NCI-H2171 treated with DMSO at 0.1 percent for 48 hours (cell line): ENCODE results near the gene TXNDC8.
"Not testable (repeated sequence)": the region's sequence is repeated elsewhere in the genome, so short reads cannot be mapped to it uniquely, and the experiment has no call there.

Experiments
- DNase-seq: peaks from one replicate; lab custom pipeline; 2025; lab: John Stamatoyannopoulos, UW

The TXNDC8 gene

GRCh38 chr9:110337727-110338126 lies at the start of gene TXNDC8:
TXNDC8 (minus strand) TSS chr9:110337863.
- DNase-seq: no peak

DNA sequence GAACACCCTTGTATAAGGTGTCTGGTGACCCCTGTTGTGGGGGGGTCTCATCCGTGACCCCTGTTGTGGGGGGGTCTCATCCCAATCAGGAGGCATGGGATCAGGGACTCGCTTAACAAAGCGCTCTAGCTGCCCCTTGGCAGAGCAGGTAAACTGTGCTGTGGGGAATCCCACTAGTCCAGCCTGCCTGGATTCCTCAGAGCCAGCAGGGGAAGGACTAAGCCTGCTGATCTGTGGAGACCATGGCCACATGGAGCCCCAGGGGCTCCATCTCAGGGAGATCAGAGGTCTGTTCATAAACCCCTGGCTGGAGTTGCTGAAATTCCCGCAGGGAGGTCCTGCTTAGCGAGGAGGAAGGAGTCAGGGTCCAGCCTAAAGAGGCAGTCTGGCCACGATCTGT lies 45.8 kb upstream of the TXNDC8 start:
- DNase-seq: no peak

DNA sequence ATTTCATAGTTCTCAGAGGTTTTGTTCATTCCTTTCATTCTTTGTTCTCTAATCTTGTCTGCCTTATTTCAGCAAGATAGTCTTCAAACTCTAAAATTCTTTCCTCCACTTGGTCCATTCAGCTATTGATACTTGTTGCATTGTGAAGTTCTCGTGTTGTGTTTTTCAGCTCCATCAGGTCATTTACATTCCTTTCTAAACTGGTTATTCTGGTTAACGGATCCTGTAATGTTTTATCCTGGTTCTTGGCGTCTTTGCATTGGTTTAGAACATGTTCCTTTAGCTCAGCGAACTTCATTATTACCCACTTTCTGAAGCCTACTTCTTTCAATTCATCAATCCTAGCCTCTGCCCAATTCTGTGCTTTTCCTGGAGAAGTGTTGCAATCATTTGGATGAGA lies 45.1 kb upstream of the TXNDC8 start:
- DNase-seq: no peak

DNA sequence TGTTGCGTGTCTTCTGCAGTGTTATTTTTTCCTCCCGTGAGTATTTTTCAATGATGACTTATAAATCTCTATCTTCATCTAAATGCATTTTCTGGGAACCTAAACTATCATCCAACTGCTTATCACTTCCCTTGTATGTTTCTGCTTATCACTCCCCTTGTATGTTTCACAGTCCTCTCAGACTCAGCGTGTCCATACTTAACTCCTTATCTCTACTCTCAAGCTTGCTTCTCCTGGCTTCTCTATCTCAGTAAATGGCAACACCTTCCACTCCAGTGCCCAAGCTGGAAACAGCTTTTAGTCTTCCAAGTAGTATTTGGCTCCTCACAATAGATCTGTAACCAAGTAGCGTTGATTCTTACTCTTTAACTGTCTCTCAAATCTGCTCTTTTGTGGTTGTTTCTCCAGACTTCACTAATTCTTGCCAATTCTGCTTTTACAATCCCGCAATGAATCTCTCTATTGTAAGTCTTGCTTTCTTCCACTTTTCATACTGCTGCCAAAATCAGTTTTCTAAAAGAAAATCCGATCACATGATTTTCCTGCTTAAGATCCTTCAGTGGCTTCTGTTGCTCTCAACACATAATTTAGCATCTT lies 33.8 kb upstream of the TXNDC8 start:
- no peak for DNase-seq

DNA sequence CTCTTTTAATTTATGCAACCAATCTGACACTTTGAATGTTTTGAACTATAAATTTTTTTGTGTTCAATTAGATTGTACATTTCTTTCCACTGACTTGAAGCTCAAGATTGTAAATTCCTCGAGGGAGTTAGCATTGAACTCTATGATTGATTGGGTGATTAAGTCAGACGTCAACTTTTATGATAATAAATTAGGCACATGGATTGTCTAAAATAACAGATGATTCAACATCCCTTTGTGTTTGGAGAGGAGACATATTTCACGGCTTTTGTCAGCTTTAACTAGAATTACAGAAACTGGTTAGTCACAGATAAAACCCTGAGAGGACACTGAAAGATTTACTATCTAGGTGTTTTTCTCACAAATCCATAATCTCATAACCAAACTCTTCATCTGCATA lies 32.7 kb upstream of the TXNDC8 start:
- no peak for DNase-seq

DNA sequence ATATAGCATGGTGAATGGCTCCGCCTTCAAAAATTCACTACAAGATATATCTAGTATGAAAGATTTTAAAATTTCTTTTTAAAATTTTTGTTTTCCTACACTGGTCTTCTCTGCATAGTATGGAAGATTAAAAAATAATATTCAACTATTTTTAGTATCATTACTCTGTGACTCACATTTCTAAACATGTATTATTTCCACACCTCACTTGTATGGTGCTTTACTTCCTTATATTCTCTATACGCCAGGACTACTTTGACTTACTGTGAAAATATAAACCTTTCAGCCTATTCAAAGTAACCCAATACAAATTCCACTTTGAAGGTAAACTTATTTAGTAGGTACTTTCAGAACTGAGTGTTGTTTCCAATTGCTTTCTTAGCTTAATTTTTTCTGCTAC lies 26.8 kb upstream of the TXNDC8 start:
- DNase-seq: no peak

DNA sequence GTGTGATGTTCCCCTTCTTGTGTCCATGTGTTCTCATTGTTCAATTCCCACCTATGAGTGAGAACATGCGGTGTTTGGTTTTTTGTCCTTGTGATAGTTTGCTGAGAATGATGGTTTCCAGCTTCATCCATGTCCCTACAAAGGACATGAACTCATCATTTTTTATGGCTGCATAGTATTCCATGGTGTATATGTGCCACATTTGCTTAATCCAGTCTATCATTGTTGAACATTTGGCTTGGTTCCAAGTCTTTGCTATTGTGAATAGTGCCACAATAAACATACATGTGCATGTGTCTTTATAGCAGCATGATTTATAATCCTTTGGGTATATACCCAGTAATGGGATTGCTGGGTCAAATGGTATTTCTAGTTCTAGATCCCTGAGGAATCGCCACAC lies 21.3 kb upstream of the TXNDC8 start:
- DNase-seq: not testable (repeated sequence)

DNA sequence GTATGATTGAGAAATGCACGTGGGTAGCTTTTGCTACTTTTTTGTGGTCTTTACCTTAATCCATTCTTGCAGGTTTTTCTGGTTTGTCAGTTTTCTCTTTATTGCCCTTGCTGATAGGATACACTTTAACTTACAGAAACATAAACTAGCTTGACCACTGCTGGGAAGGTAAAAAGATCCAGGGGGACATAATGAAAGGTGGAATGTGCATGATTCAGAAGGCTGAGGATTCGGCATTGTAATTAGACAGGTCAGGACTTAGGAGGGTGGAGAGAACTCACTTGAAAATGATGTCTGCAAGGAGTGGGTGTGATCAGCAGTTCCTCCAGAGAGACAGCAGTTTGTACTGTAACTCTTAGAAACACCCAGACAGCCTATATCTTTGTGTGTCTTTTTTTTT lies 19.8 kb upstream of the TXNDC8 start:
- DNase-seq: no peak

DNA sequence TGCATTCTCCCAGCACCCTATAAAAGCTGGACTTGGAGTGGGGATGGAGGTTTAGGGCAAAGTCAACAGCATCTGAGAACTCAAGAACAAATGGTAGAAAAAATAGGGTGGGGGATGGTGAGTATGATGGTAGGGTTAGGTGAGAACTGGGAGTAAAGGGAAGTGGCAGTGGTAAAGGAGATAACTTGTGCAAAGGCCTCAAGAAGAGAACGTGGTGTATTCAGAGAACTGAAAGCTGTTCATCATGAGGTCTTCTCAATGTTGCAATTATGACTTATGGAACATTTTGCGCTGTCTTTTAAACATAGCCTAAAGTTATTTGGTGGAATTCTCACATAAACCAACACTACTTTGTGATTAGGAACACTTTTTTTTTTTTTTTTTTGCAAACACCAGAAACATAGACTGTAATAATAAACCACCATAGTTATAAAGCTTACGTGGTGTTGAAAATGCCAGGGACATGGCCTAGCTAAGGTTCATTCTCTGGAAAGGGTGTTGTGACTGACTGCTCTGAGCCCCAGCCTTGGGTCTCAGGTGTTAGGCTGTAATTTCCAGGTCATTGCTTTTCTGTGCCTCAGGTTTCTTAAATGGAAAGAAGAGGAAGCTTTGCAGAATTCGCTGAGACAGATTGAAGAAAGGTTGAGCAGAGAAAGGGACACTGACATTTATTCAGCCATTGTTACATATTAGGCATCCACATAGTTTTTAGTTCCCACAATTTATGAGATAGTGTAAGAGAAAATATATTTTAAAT lies 19.2 kb upstream of the TXNDC8 start:
- peak; percentile 60 for DNase-seq

GRCh38 chr9:110355911-110356310 lies 18.2 kb upstream of the TXNDC8 start:
- DNase-seq: no peak

- DNase-seq: peak; percentile 27
These were observed 13.4 kb upstream of the TXNDC8 start for GRCh38 chr9:110351009-110351467.

DNA sequence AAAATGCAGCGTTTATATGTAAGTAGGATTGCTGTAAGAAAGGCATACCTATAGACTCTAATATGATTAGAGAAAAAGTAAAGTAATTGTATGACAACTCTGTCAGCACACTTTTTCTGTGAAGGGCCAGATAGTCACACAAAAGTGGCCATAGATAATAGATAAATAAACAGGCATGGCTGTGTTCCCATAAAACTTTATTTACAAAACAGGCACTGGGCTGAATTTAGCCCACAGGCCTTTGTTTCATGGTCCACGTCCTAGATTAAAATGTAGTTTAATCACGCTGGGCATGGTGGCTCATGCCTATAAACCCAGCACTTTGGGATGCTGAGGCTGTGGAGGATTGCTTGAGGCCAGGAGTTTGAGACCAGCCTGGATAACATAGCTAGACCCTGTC lies 8.7 kb upstream of the TXNDC8 start:
- DNase-seq: no peak

DNA sequence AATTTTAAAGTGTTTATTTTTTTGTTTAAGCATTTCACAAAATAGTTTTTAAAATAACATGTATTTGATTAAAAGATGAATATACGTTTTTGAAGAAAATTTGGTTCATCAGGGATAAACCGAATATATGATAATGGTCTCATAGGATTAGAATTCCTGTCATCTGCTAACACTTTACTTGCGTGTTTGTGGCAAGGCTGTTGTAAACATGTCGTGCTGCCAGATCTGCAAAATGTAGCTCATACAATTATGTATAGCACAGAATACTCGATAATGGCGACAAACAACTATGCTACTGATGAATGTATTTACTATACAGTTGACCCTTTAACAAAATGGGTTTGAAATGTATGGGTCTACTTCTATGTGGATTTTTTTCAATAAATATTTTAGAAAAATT lies 7.2 kb upstream of the TXNDC8 start:
- no peak for DNase-seq

DNA sequence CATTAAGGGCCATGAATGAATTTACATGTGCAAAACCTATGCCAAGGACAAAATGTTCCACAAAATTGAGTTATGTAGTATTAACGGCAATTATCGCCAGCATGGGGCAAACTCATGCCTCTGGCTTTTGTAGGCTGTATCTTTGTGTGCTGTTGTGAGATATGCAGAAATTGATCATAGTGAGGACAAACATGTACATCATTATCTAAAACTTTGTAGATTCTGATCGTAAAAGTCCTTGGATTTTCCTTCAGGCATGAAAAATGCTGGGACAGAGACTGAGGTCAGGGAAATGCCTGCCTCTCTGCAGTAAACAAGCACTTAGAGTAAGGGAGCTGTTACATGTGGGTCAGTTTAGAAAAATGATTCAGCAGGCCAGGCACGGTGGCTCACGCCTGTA lies 5.9 kb upstream of the TXNDC8 start:
- DNase-seq: no peak

GRCh38 chr9:110340306-110340705 lies 2.6 kb upstream of the TXNDC8 start:
- DNase-seq: no peak

GRCh38 chr9:110338143-110338542 lies 480 bp upstream of the TXNDC8 start:
- DNase-seq: no peak

GRCh38 chr9:110336363-110336762 lies 1.3 kb downstream of the TXNDC8 start:
- no peak for DNase-seq

DNA sequence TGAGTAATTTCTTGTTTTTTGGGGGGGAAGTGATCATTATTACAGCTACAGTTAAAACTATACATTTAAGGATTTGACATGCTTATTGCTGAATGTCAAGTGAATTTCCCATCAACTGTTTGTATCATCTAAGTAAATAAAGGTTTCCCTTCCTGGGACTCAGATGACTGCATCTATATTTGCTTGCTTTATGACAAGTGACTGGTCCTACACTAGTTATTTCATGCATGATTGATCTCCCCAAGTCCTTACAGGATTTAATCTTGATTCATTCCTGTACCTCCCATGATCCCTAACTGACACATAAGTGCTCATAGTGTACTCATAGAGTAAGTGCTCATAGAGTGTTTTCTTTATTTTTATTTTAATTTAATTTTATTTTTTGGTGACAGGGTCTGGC lies 2.8 kb downstream of the TXNDC8 start:
- no peak for DNase-seq

GRCh38 chr9:110334183-110334582 lies 3.5 kb downstream of the TXNDC8 start:
- DNase-seq: no peak

GRCh38 chr9:110332766-110333165 lies 4.9 kb downstream of the TXNDC8 start:
- no peak for DNase-seq

- DNase-seq: no peak
These were observed 7.1 kb downstream of the TXNDC8 start for GRCh38 chr9:110330484-110331105.

GRCh38 chr9:110329639-110330230 lies 7.9 kb downstream of the TXNDC8 start:
- no peak for DNase-seq

- DNase-seq: no peak
These were observed 8.9 kb downstream of the TXNDC8 start for GRCh38 chr9:110328763-110329162.
